HG02943 (cell line): ENCODE data around the gene RFX6.

ENCODE experiments used
- ATAC-seq: cut with Tn5 transposase; IDR thresholded peaks from one replicate; pipeline ENCODE4 v1.9.1; 2021; ENCODE audit warnings: mild to moderate bottlenecking, low read depth, moderate library complexity; ENCODE audit not compliant: unreplicated experiment

Gene RFX6

DNA sequence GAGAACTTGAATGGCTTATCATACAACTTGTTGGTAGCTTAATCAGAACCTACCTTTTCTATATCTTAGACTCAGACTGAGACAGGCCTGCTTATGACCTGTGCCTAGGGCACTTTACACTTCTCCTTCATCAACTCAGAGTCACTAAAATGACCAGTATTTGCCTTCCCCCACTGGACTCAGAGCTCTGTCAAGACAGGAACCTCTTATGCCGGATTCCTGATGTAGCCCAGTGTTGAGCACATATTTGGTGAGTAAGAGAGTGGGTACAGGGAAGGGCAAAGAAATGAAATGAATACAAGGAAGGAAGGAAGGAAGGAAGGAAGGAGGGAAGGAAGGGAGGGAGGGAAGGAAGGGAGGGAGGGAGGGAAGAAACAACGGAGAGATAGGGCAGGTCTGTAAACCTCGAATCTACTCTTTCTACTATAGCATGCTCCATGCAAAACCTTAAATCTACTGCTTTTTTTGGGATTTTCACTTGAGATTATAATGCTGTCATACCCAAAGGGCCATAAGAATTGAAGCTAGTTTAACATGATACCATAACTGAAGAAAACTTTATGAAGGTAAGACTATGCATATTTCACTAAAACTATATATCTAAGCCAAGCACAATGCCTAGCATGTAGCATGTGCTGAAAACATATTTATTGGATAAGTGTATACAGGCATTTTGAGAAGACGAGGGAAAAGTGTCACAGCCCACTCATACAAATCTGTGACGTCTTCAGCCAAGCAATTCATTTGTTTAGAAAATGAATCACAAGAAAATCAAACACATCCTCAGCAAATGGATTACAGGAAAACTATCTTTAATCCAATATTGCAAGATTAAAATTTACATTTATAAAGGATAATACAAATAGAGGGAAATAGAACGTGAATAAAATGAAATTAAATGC, 89.9 kb downstream of the RFX6 start:
- no peak for ATAC-seq

DNA sequence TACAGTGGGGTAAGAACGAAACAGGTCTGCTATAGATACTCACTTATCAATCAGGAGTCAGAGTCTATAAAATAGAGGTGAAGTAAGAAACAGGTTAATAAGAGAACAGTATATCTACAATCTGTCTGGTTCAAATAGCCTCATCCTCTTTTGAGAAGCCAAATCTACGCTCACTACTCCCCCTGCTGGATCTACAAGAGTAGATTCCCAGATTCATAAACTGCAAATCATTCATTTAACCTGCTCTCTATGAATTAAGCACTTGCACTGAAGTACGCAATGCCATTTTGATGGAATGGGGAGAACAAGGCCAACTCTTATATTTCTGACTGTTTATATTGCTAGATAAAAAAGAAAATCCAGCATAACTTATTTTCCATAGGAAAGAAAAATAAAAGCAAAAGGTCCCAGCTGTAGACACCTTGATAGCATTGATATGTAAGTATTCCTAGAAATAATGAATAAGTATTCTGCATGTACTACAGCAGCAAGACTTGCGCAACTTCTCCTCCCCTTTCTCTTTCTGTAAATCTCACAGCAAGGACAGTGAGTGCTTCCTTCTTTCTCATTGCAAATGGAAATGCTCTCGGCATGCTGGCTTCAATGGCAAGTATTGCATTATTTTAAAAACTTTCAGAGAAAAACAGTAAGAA, 92.3 kb downstream of the RFX6 start:
- peak; percentile 71 for ATAC-seq

DNA sequence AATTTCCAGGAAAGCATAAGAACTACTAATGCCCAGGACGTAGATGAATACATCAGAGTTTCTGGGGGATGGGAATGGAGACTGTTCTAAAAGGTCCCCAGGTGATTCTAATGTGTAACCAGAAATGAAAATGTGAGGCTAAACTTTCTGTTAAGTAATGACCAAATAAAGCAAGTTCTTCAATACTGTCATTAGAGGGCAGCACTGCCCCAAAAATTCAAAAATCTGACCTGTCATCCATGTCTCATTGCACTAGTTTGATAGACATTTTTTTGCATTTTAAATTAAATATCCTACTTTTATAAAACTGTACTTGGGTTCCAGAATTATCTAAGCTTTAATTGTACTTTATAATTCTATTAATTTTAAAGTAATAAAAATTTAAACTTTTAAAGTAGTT, 94.9 kb downstream of the RFX6 start:
- ATAC-seq = no peak

DNA sequence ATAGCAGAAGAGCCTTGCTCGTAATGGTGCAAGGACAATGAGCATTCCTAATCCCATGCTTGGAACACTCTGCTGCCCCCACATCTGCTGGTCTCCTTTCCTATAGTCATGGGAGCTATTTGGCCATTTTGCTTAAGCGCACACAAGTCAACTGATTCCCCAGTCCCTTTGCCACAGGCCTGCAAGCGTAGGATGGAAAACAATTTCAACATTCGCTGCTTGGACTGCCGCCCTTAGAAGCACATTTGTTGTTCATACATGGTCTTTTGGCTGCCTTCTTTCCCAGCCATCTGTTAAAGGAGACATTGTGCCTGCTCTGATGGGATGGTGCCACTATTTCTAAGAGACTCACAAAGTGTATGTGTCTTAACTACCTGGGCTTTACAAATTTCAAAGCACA, 96.9 kb downstream of the RFX6 start:
- ATAC-seq = no peak

DNA sequence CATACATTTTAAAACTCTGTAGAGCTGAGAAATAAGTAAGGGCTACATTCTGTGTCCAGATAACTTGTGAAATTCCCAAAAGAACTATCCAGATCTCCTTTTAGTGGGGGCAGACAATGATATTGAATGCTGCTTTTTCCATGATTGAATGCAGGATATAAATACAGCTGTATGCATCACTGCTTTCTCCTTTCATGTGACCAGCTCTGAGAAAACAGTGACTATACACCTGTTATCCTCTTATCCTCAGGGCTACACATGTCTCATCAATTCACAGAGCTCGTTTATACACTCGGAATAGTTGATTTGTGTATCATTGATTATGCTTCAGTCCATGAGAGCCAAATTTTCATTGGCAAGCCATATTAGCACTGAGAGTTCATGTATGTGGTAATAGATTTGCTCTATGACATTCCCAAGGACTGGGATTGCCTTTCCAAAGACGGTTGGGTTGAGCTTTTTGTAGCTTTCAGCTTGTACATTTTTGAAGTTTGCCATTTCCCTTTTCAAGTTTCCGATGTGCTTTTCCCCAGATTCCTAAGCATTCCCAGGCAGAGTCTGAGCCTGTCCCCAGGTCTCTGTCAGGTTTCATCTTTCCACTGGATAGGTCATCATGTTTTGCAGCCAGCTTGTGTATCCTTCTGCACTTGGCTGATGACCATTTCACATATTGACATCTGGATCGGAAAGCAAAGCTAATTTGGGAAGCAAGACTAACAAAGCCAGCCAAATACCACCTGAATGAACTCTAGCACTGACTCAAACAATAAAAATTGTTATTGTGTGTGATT, 97.7 kb downstream of the RFX6 start:
- no peak for ATAC-seq

DNA sequence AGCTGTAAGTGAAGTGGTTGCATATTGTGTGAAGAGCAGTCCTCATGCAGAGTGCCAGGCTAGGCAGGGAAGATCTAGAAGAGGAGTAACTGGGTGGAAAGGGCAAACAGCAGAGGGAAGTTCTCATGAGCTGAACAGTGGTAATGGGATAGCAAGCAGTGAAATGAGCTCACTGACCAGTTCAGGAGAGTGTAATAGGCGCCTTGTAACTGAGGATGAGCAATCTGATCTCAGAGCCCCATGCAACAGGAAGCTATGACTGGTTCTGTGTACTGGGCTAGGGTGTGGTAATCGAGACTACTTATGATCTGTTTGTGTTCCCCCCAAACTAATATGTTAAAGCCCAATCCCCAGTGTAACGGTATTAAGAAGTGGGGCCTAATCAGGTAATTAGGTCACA, 98.6 kb downstream of the RFX6 start:
- ATAC-seq = no peak

DNA sequence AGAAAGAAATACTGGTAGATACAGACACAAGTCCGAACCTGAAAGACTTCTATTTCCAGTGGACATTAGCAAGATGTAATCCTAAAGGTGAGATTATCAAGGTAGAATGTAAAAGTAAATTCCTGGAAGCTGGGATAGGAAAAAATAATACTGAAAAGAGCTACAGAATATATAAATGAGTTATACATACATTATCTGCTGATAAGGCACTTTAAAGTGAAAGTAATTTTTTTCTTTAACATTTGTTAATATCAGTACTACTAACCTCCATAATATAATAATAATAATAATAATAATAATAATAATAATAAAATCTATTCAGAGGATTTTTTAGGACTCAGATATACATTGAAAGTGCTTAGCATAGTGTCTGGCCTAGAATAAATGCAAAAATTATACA, 102.5 kb downstream of the RFX6 start:
- no peak for ATAC-seq
